ENCODE data around the gene PLK2. TPM values are rescaled to one million over a fixed set of nuclear protein-coding genes. Genes with fewer than 3 reads are reported as not detected.

The PLK2 gene
- total RNA-seq, 1 experiment from 2014 or later, result 258 TPM

GRCh38 chr5:58447226-58447625, 12.7 kb downstream of the PLK2 start:
- in situ Hi-C loops (cut with HindIII; ENCODE audit: low pct_unique_long_range_greater_than_20kb, low sequenced_read_pairs) (no loop called here), intact Hi-C loops (cut with micrococcal nuclease; ENCODE audit: unreplicated experiment) (loop anchor here (5.0 kb wide), 1 partner anchor 370 kb away; no protein-coding TSS in a partner anchor)
- Histone ChIP-seq H3K27me3 (ENCODE audit: control insufficient read depth, insufficient read depth, low read length) (no peaks in the 10 kb centered on the region), H3K4me1 (ENCODE audit: control insufficient read depth, insufficient read depth, low read length) (peaks cover 5% of the 10 kb centered on the region), H3K4me3 (ENCODE audit: low read depth in 2 of 2, low read length in 2 of 2) (no peak overlapping the region), H3K9me3 (ENCODE audit: control insufficient read depth, insufficient read depth, low read depth, low read length) (no peaks in the 10 kb centered on the region), H3K27ac (ENCODE audit: low read length) (peak overlapping the region; percentile 41; the same call in 1 of the 2 replicates), H3K36me3 (ENCODE audit: control insufficient read depth, insufficient read depth, low read length) (no peaks in the 10 kb centered on the region)
- DNase-seq (ENCODE audit: low read depth, low spot score) (no peak), ATAC-seq (no peak)
- ChIA-PET POLR2A (no interaction called here), CTCF (no interaction called here)
- BruUV-seq (replicated peaks), result no TSS peak
- no peak for TF ChIP-seq TCF7L2 (IDR thresholded peaks at IDR 0.05; ENCODE audit: low read depth, low read length)
- TF ChIP-seq POLR2AphosphoS5 (IDR thresholded peaks at IDR 0.05; ENCODE audit: low read depth, low read length), result no peak
- no peak for TF ChIP-seq CTCF (IDR thresholded peaks at IDR 0.05)
- TF ChIP-seq SIN3A (IDR thresholded peaks at IDR 0.05; ENCODE audit: borderline replicate concordance, insufficient read depth, low read depth, low read length), result no peak
- no peak for TF ChIP-seq REST (IDR thresholded peaks at IDR 0.05; ENCODE audit: insufficient read depth in 1 of 2, low read depth in 2 of 2, low read length in 1 of 2)

GRCh38 chr5:58446024-58446423, 13.9 kb downstream of the PLK2 start:
- CTCF ChIA-PET, result no interaction called here
- intact Hi-C loops (cut with micrococcal nuclease; ENCODE audit: unreplicated experiment) (loop anchor here (5.0 kb wide), 1 partner anchor 369 kb away; no protein-coding TSS in a partner anchor), in situ Hi-C loops (cut with HindIII; ENCODE audit: low pct_unique_long_range_greater_than_20kb, low sequenced_read_pairs) (no loop called here)
- Histone ChIP-seq H3K27me3 (ENCODE audit: control insufficient read depth, insufficient read depth, low read length) (no peaks in the 10 kb centered on the region), H3K4me1 (ENCODE audit: control insufficient read depth, insufficient read depth, low read length) (no peaks in the 10 kb centered on the region), H3K4me3 (ENCODE audit: low read depth in 2 of 2, low read length in 2 of 2) (no peak overlapping the region), H3K36me3 (ENCODE audit: control insufficient read depth, insufficient read depth, low read length) (no peaks in the 10 kb centered on the region), H3K27ac (ENCODE audit: low read length) (no peak overlapping the region; the same call in 1 of the 2 replicates), H3K9me3 (ENCODE audit: control insufficient read depth, insufficient read depth, low read depth, low read length) (no peaks in the 10 kb centered on the region)
- TF ChIP-seq CTCF (IDR thresholded peaks at IDR 0.05), result no peak
- TF ChIP-seq SIN3A (IDR thresholded peaks at IDR 0.05; ENCODE audit: borderline replicate concordance, insufficient read depth, low read depth, low read length), result no peak
- TF ChIP-seq REST (IDR thresholded peaks at IDR 0.05; ENCODE audit: insufficient read depth in 1 of 2, low read depth in 2 of 2, low read length in 1 of 2), result no peak
- no peak for TF ChIP-seq POLR2AphosphoS5 (IDR thresholded peaks at IDR 0.05; ENCODE audit: low read depth, low read length)
- TF ChIP-seq TCF7L2 (IDR thresholded peaks at IDR 0.05; ENCODE audit: low read depth, low read length), result no peak
- POLR2A ChIA-PET, result no interaction called here
- DNase-seq (ENCODE audit: low read depth, low spot score), result no peak
- no TSS peak for BruUV-seq (replicated peaks)
- no peak for ATAC-seq

Measured in Panc1 (cell line).